ENCODE data around the gene PRR23E.

Gene PRR23E

DNA sequence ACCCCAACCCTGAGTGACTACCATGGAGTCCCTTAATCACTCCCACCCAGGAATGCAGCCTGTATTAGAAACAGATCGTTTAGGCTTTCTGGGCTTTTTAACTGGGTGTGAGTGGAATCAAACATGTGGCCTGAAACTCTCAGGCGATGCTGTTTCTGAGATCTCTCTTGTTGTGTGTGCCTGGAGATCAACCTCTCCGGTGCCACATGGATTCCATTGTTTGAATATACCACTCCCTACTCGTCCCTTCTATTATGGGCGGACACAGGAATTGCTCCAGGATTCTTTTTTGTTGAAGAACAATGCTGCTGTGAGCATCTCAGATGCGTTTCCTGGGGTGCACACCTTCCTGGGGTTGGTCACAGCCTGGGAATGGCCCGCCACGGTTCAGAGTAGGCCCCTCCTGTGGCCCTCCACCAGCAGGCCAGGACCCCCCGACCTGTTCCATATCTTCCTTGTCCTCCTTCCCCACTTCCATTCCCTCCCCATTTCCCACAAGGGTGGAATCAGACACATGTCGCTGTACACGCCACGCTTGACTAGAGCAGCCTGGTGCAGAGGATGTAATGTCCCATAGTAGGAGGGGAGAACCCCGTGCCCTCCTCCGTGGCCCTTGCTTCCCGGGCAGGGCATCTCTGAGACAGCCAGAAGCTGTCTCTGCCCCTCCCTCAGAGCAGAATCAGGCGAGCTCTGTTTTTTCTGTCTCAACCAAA, 36.4 kb upstream of the PRR23E start:
- no peak overlapping the region for H3K9ac ChIP-seq (ENCODE audit: low read depth, low read length)
- no peak overlapping the region for H3K4me3 ChIP-seq (ENCODE audit: low read depth, low read length)
- peaks cover 11% of the 10 kb centered on the region for H3K4me1 ChIP-seq (ENCODE audit: control insufficient read depth, insufficient read depth, low read length)
- no peaks in the 10 kb centered on the region for H3K9me3 ChIP-seq (ENCODE audit: control insufficient read depth, insufficient read depth, low read length)
- no peaks in the 10 kb centered on the region for H3K27me3 ChIP-seq (ENCODE audit: control insufficient read depth, insufficient read depth, low read length)
- H3K36me3 ChIP-seq (ENCODE audit: control insufficient read depth, insufficient read depth, low read length): no peaks in the 10 kb centered on the region

DNA sequence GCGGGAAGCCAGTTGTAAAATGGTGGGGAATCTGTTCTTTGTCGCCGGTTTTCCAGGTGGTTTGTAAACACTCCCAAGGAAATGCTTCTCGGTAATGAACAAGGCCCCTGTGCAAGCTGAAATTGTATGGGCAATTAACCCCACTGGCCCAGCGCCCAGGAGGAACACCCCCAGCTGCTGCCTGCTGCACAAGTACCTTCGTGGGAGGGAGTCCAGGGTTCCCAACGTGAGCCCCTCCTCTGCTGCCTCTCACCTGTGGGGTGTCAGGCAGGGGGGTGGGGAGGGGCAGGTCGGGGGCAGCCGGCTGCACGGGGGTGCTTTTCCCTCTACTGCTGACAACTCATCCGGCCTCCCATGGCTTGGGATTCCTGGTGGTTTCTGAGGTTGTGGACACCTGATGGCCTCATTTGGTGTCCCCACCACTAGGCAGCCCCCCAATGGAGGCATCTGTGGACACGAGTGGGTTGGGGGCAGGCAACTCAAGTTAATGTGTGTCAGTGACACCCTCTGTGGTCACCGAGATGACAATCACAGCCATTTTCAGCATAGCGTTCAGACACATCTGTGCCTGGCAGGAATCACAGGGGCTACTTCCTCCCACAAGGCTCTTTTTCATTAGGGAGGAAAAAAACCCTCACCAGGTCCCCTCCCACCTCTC, 35.6 kb upstream of the PRR23E start:
- H3K27me3 ChIP-seq (ENCODE audit: control insufficient read depth, insufficient read depth, low read length): no peaks in the 10 kb centered on the region
- H3K4me3 ChIP-seq (ENCODE audit: low read depth, low read length): no peak overlapping the region
- H3K9me3 ChIP-seq (ENCODE audit: control insufficient read depth, insufficient read depth, low read length): no peaks in the 10 kb centered on the region
- peaks cover 11% of the 10 kb centered on the region for H3K4me1 ChIP-seq (ENCODE audit: control insufficient read depth, insufficient read depth, low read length)
- no peak overlapping the region for H3K9ac ChIP-seq (ENCODE audit: low read depth, low read length)
- H3K36me3 ChIP-seq (ENCODE audit: control insufficient read depth, insufficient read depth, low read length): no peaks in the 10 kb centered on the region

DNA sequence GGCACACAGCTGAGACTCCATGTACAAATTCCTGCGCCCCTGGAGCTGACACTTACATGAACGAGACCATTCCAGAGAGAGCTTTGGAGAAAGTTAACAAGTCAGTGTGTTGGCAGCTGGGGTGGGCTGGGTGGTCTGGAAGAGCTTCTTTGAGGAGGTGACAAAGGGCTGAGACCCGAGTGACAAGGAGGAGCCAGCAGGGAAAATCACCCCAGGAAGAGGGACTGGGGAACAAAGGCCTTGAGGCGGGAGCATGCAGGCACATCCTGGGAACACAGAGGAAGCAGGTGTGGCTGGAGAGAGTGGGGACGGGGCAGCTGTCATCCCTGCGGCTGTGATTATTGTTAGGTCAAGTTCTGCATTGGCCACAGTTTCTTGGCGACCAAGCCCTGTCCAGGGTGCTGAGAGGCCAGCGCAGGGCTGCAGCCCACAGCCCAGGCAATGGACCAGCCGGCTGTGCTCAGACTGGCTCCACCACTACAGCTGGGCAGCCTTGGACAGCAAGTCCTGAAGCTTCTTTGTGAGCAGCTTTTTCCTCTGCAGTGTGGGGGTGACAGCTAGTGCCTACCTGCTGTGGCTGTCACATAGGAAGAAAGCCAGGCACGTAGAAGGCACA, 34.2 kb upstream of the PRR23E start:
- Histone ChIP-seq H3K9me3 (ENCODE audit: control insufficient read depth, insufficient read depth, low read length) (no peaks in the 10 kb centered on the region), H3K4me3 (ENCODE audit: low read depth, low read length) (no peak overlapping the region), H3K9ac (ENCODE audit: low read depth, low read length) (no peak overlapping the region), H3K36me3 (ENCODE audit: control insufficient read depth, insufficient read depth, low read length) (no peaks in the 10 kb centered on the region), H3K27me3 (ENCODE audit: control insufficient read depth, insufficient read depth, low read length) (no peaks in the 10 kb centered on the region), H3K4me1 (ENCODE audit: control insufficient read depth, insufficient read depth, low read length) (peaks cover 11% of the 10 kb centered on the region)

DNA sequence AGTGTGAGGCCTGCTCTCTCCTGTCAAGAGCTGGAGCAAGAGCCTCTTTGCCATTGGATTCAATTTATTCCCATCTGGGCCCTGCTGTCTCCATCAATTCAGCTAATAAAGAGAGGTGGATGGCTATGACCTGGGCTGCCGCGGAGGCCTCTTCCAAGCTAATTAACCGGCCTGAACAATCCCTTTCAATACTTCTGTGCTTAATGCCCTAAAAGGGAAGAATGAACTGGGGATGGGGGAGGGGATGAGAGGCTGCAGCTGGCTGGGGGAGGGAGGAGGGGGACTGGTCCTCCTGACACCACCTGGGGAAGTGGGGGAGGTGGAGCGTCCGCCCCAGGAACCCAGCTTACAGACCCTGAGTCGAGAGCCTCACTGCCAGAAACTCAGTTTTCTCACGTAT, 33.4 kb upstream of the PRR23E start:
- H3K4me3 ChIP-seq (ENCODE audit: low read depth, low read length): no peak overlapping the region
- peaks cover 11% of the 10 kb centered on the region for H3K4me1 ChIP-seq (ENCODE audit: control insufficient read depth, insufficient read depth, low read length)
- no peaks in the 10 kb centered on the region for H3K27me3 ChIP-seq (ENCODE audit: control insufficient read depth, insufficient read depth, low read length)
- H3K9ac ChIP-seq (ENCODE audit: low read depth, low read length): no peak overlapping the region
- no peaks in the 10 kb centered on the region for H3K9me3 ChIP-seq (ENCODE audit: control insufficient read depth, insufficient read depth, low read length)
- no peaks in the 10 kb centered on the region for H3K36me3 ChIP-seq (ENCODE audit: control insufficient read depth, insufficient read depth, low read length)

DNA sequence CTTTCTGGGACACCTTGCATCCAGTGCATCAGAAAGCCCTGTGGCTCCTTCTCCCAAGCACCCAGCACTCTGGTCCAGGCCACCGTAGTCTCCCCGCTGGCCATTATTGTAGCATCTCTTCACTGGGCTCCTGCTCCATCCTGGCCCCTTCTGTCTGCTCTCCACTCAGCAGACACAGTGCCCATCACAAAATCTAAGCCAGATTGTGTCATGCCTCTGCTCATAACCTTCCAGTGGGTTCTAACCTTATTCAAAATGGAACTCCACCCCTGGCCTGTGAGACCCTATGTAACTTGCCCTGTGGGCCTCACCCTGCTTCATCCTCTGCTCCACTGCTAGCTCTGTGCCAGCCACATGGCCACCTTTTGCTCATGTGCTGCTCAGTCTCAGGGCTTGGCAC, 31.7 kb upstream of the PRR23E start:
- Histone ChIP-seq H3K36me3 (ENCODE audit: control insufficient read depth, insufficient read depth, low read length) (peaks cover 2% of the 10 kb centered on the region), H3K27me3 (ENCODE audit: control insufficient read depth, insufficient read depth, low read length) (no peaks in the 10 kb centered on the region), H3K9me3 (ENCODE audit: control insufficient read depth, insufficient read depth, low read length) (no peaks in the 10 kb centered on the region), H3K9ac (ENCODE audit: low read depth, low read length) (no peak overlapping the region), H3K4me3 (ENCODE audit: low read depth, low read length) (no peak overlapping the region), H3K4me1 (ENCODE audit: control insufficient read depth, insufficient read depth, low read length) (peaks cover 11% of the 10 kb centered on the region)

DNA sequence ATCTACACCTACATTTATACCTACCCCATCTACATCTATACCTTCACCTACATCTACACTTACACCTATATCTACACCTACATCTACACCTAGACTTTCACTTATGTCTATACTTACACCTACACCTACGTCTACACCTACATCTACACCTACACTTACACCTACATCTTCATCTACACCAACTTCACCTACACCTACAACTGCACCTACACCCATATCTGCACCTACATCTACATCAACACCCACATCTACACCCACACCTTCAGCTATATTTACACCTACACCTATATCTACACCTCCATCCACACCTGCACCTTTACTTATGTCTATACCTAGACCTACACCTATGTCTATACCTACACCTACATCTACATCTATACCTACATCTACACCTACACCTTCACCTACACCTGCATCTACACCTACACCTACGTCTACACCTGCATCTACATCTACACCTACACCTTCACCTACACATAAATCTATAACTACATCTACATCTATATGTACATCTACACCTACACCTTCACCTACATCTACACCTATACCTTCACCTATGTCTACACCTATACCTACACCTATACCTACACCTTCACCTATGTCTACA, 30.9 kb upstream of the PRR23E start:
- Histone ChIP-seq H3K9ac (ENCODE audit: low read depth, low read length) (no peak overlapping the region), H3K4me1 (ENCODE audit: control insufficient read depth, insufficient read depth, low read length) (peaks cover 11% of the 10 kb centered on the region), H3K4me3 (ENCODE audit: low read depth, low read length) (no peak overlapping the region), H3K36me3 (ENCODE audit: control insufficient read depth, insufficient read depth, low read length) (peaks cover 2% of the 10 kb centered on the region), H3K27me3 (ENCODE audit: control insufficient read depth, insufficient read depth, low read length) (no peaks in the 10 kb centered on the region), H3K9me3 (ENCODE audit: control insufficient read depth, insufficient read depth, low read length) (no peaks in the 10 kb centered on the region)

DNA sequence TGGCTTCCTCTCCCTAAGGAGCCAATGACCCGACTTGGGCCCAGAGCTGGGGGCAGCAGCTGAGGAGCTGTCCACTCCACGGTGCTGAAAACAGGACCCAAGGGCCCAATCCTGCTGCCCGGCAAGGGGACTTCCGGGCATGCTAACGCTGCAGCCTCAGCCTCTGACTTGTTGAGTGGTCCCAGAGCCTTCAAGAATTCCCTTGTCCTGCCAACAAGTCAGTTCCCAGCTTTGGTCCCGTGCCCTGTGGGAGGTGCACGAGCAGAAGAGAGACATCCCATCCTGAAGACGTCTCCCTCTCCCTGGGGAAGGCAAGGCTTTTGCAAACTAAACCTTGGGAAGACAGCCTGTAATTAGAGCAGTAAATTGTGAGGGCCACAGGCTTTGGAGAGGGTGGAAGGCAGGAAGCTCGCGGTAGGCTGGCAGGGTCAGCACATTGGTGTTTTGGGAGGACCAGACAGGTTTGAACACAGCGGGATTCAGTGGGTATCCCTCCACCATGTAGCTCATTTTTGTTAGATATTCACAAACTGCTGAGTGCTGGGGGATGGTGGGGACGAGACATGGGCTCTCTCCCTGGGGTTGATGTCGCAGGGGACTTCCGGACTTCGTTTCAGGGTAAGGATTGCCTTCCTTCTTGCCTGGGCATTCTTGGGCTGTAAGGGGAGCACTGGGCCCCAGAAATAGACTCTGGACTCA, 29.8 kb upstream of the PRR23E start:
- no peak overlapping the region for H3K9ac ChIP-seq (ENCODE audit: low read depth, low read length)
- no peaks in the 10 kb centered on the region for H3K27me3 ChIP-seq (ENCODE audit: control insufficient read depth, insufficient read depth, low read length)
- H3K9me3 ChIP-seq (ENCODE audit: control insufficient read depth, insufficient read depth, low read length): no peaks in the 10 kb centered on the region
- peaks cover 11% of the 10 kb centered on the region for H3K4me1 ChIP-seq (ENCODE audit: control insufficient read depth, insufficient read depth, low read length)
- no peak overlapping the region for H3K4me3 ChIP-seq (ENCODE audit: low read depth, low read length)
- H3K36me3 ChIP-seq (ENCODE audit: control insufficient read depth, insufficient read depth, low read length): peaks cover 2% of the 10 kb centered on the region

DNA sequence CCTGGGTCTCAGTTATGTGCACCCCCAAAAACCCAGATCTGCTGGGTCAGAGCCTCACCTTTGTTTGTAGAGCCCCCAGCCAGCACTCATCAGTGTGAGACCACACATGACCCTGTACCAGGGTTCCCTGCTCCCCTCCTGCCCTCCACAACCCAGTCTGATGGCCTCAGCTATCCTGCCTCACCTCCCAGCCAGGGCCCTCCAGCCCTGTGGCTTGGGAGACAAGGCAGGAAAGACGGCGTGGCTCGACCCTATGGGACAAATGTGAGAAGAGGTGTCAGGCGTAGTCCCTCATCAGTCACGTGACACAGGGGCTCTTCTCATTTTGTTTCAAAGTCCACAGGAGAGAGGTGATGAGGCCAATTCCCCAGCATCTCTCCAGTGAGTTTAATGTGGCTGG, 28.3 kb upstream of the PRR23E start:
- no peak overlapping the region for H3K9ac ChIP-seq (ENCODE audit: low read depth, low read length)
- no peaks in the 10 kb centered on the region for H3K27me3 ChIP-seq (ENCODE audit: control insufficient read depth, insufficient read depth, low read length)
- no peaks in the 10 kb centered on the region for H3K9me3 ChIP-seq (ENCODE audit: control insufficient read depth, insufficient read depth, low read length)

DNA sequence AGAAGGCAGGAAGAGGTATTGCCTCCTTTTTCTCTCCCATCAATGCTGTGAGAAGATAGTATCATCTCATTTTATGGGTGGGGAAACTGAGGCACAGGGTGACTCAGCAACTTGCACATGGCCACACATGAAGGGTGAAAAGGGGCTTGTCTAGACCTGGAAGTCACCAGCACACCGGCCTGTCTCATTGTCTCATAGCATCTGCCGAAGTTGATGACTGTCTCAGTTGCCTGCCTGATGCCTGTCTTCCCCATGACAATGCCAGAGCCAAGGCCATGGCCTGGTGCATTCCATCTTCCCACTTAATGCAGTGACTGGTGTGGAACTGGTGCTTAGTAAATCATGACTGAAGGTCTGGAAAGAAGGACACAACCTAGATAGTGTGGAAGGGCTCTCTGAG, 27.9 kb upstream of the PRR23E start:
- no peaks in the 10 kb centered on the region for H3K9me3 ChIP-seq (ENCODE audit: control insufficient read depth, insufficient read depth, low read length)
- H3K27me3 ChIP-seq (ENCODE audit: control insufficient read depth, insufficient read depth, low read length): no peaks in the 10 kb centered on the region
- peaks cover 2% of the 10 kb centered on the region for H3K36me3 ChIP-seq (ENCODE audit: control insufficient read depth, insufficient read depth, low read length)
- H3K4me3 ChIP-seq (ENCODE audit: low read depth, low read length): no peak overlapping the region
- no peak overlapping the region for H3K9ac ChIP-seq (ENCODE audit: low read depth, low read length)
- peaks cover 2% of the 10 kb centered on the region for H3K4me1 ChIP-seq (ENCODE audit: control insufficient read depth, insufficient read depth, low read length)

More for the DNA sequence above, 28.3 kb upstream of the PRR23E start:
- H3K4me1 ChIP-seq (ENCODE audit: control insufficient read depth, insufficient read depth, low read length): peaks cover 5% of the 10 kb centered on the region
- H3K36me3 ChIP-seq (ENCODE audit: control insufficient read depth, insufficient read depth, low read length): peaks cover 2% of the 10 kb centered on the region
- H3K4me3 ChIP-seq (ENCODE audit: low read depth, low read length): no peak overlapping the region

DNA sequence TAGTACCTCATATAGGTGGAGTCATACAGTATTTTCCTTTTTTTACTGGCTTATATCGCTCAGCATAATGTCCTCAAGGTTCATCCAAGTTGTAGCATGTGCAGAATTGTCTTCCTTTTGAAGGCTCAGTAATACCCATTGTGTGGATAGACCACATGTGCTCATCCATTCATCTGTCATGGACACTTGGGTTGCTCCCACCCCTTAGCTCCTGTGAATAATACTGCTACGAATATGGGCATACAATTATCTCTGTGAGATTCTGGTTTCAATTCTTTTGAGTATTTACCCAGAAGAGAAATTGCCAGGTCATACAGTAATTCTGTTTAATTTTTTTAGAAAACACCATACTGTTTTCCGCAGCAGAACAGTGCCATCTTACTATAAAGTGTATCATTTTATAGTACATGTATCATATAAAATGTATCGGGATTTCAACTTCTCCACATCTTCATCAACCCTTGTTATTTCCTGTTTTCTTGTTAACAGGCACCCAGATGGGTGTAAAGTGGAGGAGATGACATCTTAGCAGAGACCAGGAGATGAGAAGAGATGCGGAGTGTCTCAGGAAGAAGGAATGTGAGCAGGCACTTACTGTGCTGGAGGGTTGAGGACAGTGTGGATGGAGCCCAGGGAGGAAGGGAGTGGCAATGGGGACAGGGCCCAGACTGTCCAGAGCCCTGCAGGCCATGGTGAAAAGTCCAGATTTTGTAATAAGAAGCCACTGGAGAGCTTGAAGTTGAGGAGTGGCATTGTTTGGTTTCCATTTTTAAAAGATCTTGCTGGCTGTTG, 27.0 kb upstream of the PRR23E start:
- Histone ChIP-seq H3K9ac (ENCODE audit: low read depth, low read length) (no peak overlapping the region), H3K4me3 (ENCODE audit: low read depth, low read length) (no peak overlapping the region), H3K9me3 (ENCODE audit: control insufficient read depth, insufficient read depth, low read length) (no peaks in the 10 kb centered on the region), H3K36me3 (ENCODE audit: control insufficient read depth, insufficient read depth, low read length) (peaks cover 2% of the 10 kb centered on the region), H3K4me1 (ENCODE audit: control insufficient read depth, insufficient read depth, low read length) (no peaks in the 10 kb centered on the region), H3K27me3 (ENCODE audit: control insufficient read depth, insufficient read depth, low read length) (no peaks in the 10 kb centered on the region)

DNA sequence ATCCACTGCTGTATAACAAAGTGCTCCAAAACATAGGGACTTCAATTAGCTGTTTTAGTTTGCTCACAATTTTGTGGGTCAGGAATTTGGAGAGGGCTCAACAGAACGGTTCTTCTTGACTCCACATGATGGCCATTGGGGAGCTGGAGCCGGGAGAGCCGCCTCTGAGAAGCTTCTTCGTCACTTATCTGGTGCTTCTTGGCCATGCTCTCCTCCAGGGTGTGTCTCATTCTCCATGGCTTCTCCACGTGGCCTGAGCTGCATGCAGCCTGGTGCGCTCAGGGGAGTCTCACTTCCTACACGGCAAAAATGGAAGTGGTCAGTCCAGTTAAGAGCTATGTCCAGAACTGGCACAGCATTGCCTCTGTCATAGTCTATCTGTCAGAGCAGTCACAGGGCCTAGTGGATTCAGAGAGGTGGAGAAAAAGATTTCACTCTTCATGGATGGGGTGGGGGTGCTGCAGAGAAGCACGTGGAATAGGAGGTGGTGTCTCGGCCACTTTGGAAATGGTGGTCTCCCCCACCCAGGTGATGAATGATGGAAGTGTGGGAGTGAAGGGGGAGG, 26.3 kb upstream of the PRR23E start:
- Histone ChIP-seq H3K4me3 (ENCODE audit: low read depth, low read length) (no peak overlapping the region), H3K4me1 (ENCODE audit: control insufficient read depth, insufficient read depth, low read length) (no peaks in the 10 kb centered on the region), H3K27me3 (ENCODE audit: control insufficient read depth, insufficient read depth, low read length) (no peaks in the 10 kb centered on the region), H3K36me3 (ENCODE audit: control insufficient read depth, insufficient read depth, low read length) (peaks cover 2% of the 10 kb centered on the region), H3K9ac (ENCODE audit: low read depth, low read length) (no peak overlapping the region), H3K9me3 (ENCODE audit: control insufficient read depth, insufficient read depth, low read length) (no peaks in the 10 kb centered on the region)
